Esophagus muscularis mucosa (tissue), 4 donors: Measurements from ENCODE around the gene HECTD4. TPM values are rescaled to one million over a fixed set of nuclear protein-coding genes. Genes with fewer than 3 reads are reported as not detected.

ENCODE experiments used
- DNase-seq: peaks from one replicate; pipeline ENCODE4 v3.0.0-alpha.2; 2017; ENCODE audit errors: extremely low spot score
- H3K27ac ChIP-seq, 4 donors: fragments of 200-600 bp; sonication (generic); replicated peaks in 1 of 4; 1 replicate in 3 of 4; 2 replicates in 1 of 4; pipeline ENCODE4 v1.5.1; 2016 to 2019; ENCODE audit warnings: mild to moderate bottlenecking in 1 of 4
- H3K27me3 ChIP-seq, 4 donors: fragments of 200-600 bp; sonication (generic); one replicate each; pipeline versions ENCODE4 v1.5.1 to v1.6.0; 2016 to 2019
- H3K36me3 ChIP-seq, 4 donors: fragments of 200-600 bp; sonication (generic); one replicate each; pipeline ENCODE4 v1.5.1; 2016 to 2019
- H3K4me1 ChIP-seq, 4 donors: fragments of 200-600 bp; sonication (generic); one replicate each; pipeline ENCODE4 v1.5.1; 2016 to 2019
- H3K4me3 ChIP-seq, 4 donors: fragments of 200-600 bp; sonication (generic); 1 replicate in 2 of 4; 2 replicates in 2 of 4; pipeline ENCODE4 v1.5.1; 2016 to 2019; ENCODE audit warnings: mild to moderate bottlenecking in 4 of 4, moderate library complexity in 1 of 4
- H3K9me3 ChIP-seq, 4 donors: fragments of 200-600 bp; sonication (generic); 1 replicate in 3 of 4; 2 replicates in 1 of 4; pipeline ENCODE4 v1.5.1; 2016 to 2019
- EP300 ChIP-seq: sonication (generic); formaldehyde crosslinking; IDR thresholded peaks from one replicate; pipeline ENCODE4 v1.6.1; 2017; ENCODE audit warnings: antibody characterized with exemption
- POLR2A ChIP-seq: fragments of 450-650 bp; IDR thresholded peaks from one replicate; pipeline ENCODE4 v1.6.1; 2017; ENCODE audit warnings: antibody characterized with exemption, moderate library complexity, mild to moderate bottlenecking, low read depth
- POLR2AphosphoS5 ChIP-seq, 2 donors: sonication (generic); formaldehyde crosslinking; IDR thresholded peaks; one replicate each; pipeline ENCODE4 v1.6.1; 2017; ENCODE audit warnings: antibody characterized with exemption in 2 of 2
- WGBS: methylation state at CpG from one replicate; pipeline ENCODE4 v1.1.5; 2018; 5-methylcytosine and 5-hydroxymethylcytosine counted together
- intact Hi-C: fragments of 100-400 bp; cut with DNase I; formaldehyde crosslinking; loops from one replicate; pipeline ENCODE4 v1.15.1; 2023
- total RNA-seq, 4 donors: library from RNA; depleted of rRNA; stranded (reverse); fragments of >200 nt; gene quantifications; one replicate each; pipeline versions ENCODE4 v1.1.0 to v1.2.1, GENCODE V29; 2016
- TF ChIP-seq, protein P1 (sequence below), 3 experiments: fragments of 200-600 bp in 2 of 3; fragments of 450-650 bp in 1 of 3; sonication (generic) in 2 of 3; IDR thresholded peaks; one replicate each; pipeline ENCODE4 v1.5.1; 2017 to 2019; ENCODE audit warnings: antibody characterized with exemption in 3 of 3, mild to moderate bottlenecking in 2 of 3, moderate library complexity in 1 of 3

The HECTD4 gene
- total RNA-seq, 4 donors from 2014 or later: 27.3 to 59.3 (median 44.9) TPM

DNA sequence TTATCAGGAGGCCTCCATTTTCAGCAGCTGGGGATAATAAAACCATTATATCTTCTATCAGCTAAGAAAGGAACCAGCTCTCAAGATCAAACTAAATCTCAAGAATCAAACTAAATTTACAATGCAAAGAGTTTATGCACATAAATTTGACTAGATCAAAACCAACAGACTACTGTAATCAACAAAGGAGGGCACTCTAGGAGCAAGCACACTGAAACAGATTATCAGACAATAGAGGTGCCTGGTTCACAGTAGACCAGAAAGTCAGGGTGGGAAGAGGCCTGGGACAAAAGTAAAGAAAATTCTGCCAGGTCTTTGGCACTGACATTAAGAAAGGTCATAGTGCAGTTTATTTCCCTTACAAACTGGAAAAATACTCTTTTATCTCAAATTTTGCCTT is 61.0 kb downstream of the HECTD4 start:
- H3K27ac ChIP-seq: no peak overlapping the region
- DNase-seq: no peak
- no peak overlapping the region for H3K4me3 ChIP-seq
- peaks cover 0 to 9% (median 7%) of the 10 kb centered on the region in 4 donors for H3K36me3 ChIP-seq
- intact Hi-C loops: no loop called here
- H3K27me3 ChIP-seq: no peaks in the 10 kb centered on the region
- H3K9me3 ChIP-seq: no peaks in the 10 kb centered on the region
- peaks cover 12 to 42% (median 34%) of the 10 kb centered on the region in 4 donors for H3K4me1 ChIP-seq
- TF ChIP-seq, protein P1, sequence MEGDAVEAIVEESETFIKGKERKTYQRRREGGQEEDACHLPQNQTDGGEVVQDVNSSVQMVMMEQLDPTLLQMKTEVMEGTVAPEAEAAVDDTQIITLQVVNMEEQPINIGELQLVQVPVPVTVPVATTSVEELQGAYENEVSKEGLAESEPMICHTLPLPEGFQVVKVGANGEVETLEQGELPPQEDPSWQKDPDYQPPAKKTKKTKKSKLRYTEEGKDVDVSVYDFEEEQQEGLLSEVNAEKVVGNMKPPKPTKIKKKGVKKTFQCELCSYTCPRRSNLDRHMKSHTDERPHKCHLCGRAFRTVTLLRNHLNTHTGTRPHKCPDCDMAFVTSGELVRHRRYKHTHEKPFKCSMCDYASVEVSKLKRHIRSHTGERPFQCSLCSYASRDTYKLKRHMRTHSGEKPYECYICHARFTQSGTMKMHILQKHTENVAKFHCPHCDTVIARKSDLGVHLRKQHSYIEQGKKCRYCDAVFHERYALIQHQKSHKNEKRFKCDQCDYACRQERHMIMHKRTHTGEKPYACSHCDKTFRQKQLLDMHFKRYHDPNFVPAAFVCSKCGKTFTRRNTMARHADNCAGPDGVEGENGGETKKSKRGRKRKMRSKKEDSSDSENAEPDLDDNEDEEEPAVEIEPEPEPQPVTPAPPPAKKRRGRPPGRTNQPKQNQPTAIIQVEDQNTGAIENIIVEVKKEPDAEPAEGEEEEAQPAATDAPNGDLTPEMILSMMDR (IDR thresholded peaks at IDR 0.05): no peak
- TF ChIP-seq POLR2AphosphoS5 (IDR thresholded peaks at IDR 0.05): no peak
- no peak for TF ChIP-seq EP300
- no peak for TF ChIP-seq POLR2A

GRCh38 chr12:112319395-112319794 is 62.8 kb downstream of the HECTD4 start:
- Histone ChIP-seq H3K27ac (no peak overlapping the region), H3K4me1 (peaks cover 4 to 33% (median 32%) of the 10 kb centered on the region in 4 donors), H3K9me3 (no peaks in the 10 kb centered on the region), H3K27me3 (no peaks in the 10 kb centered on the region), H3K36me3 (peaks cover 0 to 9% (median 7%) of the 10 kb centered on the region in 4 donors), H3K4me3 (no peak overlapping the region)
- intact Hi-C loops: no loop called here
- TF ChIP-seq POLR2A (no peak), EP300 (no peak), POLR2AphosphoS5 (IDR thresholded peaks at IDR 0.05) (no peak)
- TF ChIP-seq, protein P1 (IDR thresholded peaks at IDR 0.05): no peak
- WGBS: 95% methylated on average over 12 of the region's 12 CpGs
- no peak for DNase-seq

- H3K27ac ChIP-seq: no peak overlapping the region
- DNase-seq: no peak
- TF ChIP-seq POLR2A: no peak
- TF ChIP-seq, protein P1 (IDR thresholded peaks at IDR 0.05): no peak
- no peak for TF ChIP-seq EP300
- TF ChIP-seq POLR2AphosphoS5 (IDR thresholded peaks at IDR 0.05): no peak
- no peaks in the 10 kb centered on the region for H3K9me3 ChIP-seq
- intact Hi-C loops: no loop called here
- H3K36me3 ChIP-seq: peaks cover 0 to 25% (median 11%) of the 10 kb centered on the region in 4 donors
- H3K4me3 ChIP-seq: no peak overlapping the region
- H3K27me3 ChIP-seq: no peaks in the 10 kb centered on the region
- WGBS: 95% methylated on average over 6 of the region's 6 CpGs
- H3K4me1 ChIP-seq: peaks cover 4 to 28% (median 25%) of the 10 kb centered on the region in 4 donors
Measured at GRCh38 chr12:112317481-112317880, 64.8 kb downstream of the HECTD4 start.

DNA sequence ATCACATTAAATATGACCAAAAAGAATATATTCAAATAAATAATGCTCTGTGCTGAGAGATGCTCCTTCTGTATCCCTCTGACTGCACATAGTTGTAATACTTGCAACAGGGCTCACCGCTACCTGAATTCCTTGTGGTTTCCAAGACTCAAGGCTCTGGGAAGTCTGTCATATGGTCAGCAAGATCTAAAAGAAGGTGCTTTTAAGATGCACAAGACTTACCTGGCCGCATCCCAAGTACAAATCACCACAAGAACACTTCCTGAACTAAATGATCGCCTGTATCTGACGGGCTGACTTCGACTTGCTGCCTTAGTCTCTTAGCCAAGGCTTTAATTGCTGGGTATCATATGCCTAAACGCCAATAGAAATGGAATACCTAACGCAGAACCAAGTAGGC is 67.2 kb downstream of the HECTD4 start:
- TF ChIP-seq POLR2AphosphoS5 (IDR thresholded peaks at IDR 0.05): no peak
- no peak for TF ChIP-seq EP300
- TF ChIP-seq POLR2A: no peak
- TF ChIP-seq, protein P1 (IDR thresholded peaks at IDR 0.05): no peak
- H3K4me3 ChIP-seq: no peak overlapping the region
- no peak for DNase-seq
- intact Hi-C loops: no loop called here
- no peak overlapping the region for H3K27ac ChIP-seq
- peaks cover 4 to 14% (median 13%) of the 10 kb centered on the region in 4 donors for H3K4me1 ChIP-seq
- no peaks in the 10 kb centered on the region for H3K27me3 ChIP-seq
- 93% methylated on average over 7 of the region's 7 CpGs for WGBS
- H3K36me3 ChIP-seq: peaks cover 5 to 33% (median 15%) of the 10 kb centered on the region in 4 donors
- no peaks in the 10 kb centered on the region for H3K9me3 ChIP-seq

DNA sequence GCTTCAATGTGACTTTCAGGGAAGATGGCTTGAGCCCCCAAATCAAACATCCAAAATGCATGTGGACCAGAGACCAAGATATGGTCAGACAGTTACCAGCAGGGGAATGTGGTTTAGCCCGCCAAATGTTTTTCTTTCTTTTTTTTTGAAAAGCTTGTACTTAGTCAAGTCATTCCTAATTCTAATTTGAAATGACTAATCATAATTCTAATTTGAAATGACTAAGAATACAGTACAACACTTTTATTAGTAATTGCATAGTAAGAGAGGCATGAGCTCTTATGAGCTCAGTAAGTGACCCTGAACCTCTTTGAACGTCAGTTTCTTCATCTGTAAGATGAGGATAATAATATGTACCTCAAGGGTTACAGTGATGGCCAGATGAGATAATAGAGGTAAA is 72.4 kb downstream of the HECTD4 start:
- Histone ChIP-seq H3K4me1 (peaks cover 0 to 28% (median 20%) of the 10 kb centered on the region in 4 donors), H3K9me3 (no peaks in the 10 kb centered on the region), H3K36me3 (peaks cover 8 to 44% (median 18%) of the 10 kb centered on the region in 4 donors), H3K4me3 (no peak overlapping the region), H3K27ac (no peak overlapping the region), H3K27me3 (no peaks in the 10 kb centered on the region)
- whole genome bisulfite sequencing: 83% methylated on average over 2 of the region's 2 CpGs
- no peak for TF ChIP-seq POLR2A
- TF ChIP-seq EP300: no peak
- TF ChIP-seq, protein P1 (IDR thresholded peaks at IDR 0.05): no peak
- TF ChIP-seq POLR2AphosphoS5 (IDR thresholded peaks at IDR 0.05): no peak
- intact Hi-C loops: no loop called here
- no peak for DNase-seq
